Testis (tissue), 2 donors: ENCODE results near the gene GMPS.

Experiments used
- POLR2A ChIP-seq: fragments of 450-650 bp; IDR thresholded peaks from one replicate; pipeline ENCODE4 v1.6.1; 2017; ENCODE audit warnings: antibody characterized with exemption, mild to moderate bottlenecking, moderate library complexity
- TF ChIP-seq, protein P1 (sequence below), 3 experiments: fragments of 450-650 bp in 2 of 3; fragments of 200-600 bp in 1 of 3; sonication (generic) in 1 of 3; IDR thresholded peaks; one replicate each; pipeline ENCODE4 v1.5.1; 2016 to 2019; ENCODE audit warnings: antibody characterized with exemption in 3 of 3, mild to moderate bottlenecking in 2 of 3, moderate library complexity in 1 of 3

DNA sequence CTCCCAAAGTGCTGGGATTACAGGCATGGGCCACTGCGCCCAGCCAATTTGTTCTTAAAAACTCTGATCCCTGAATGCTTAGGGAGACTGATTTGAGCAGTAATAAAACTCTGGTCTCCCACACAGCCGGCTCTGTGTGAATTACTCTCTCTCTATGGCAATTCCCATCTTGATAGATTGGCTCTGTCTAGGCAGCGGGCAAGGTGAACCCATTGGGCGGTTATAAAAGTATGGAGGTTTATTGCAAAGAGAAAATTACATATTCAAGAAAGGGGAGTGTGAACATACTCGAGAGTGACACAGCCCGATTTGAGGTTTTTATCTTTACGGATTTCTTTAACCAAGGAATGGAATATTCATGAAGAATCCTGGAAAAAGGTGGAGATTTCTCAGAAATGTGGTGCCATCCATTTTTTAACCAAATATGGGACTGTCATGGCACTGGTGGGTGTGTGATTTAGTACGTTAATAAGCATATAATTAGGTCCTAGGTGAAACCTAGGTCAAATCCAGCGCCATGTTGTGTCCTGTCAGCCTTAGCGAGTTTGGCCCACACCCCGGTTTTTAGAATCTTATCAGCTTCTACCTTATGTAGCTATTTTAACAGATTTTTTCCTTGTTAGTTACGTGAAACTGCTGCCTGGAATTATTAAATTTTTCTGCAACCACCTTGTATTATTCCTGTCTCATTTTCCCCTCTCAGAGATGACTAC lies 7.2 kb upstream of the GMPS start:
- TF ChIP-seq, protein P1, sequence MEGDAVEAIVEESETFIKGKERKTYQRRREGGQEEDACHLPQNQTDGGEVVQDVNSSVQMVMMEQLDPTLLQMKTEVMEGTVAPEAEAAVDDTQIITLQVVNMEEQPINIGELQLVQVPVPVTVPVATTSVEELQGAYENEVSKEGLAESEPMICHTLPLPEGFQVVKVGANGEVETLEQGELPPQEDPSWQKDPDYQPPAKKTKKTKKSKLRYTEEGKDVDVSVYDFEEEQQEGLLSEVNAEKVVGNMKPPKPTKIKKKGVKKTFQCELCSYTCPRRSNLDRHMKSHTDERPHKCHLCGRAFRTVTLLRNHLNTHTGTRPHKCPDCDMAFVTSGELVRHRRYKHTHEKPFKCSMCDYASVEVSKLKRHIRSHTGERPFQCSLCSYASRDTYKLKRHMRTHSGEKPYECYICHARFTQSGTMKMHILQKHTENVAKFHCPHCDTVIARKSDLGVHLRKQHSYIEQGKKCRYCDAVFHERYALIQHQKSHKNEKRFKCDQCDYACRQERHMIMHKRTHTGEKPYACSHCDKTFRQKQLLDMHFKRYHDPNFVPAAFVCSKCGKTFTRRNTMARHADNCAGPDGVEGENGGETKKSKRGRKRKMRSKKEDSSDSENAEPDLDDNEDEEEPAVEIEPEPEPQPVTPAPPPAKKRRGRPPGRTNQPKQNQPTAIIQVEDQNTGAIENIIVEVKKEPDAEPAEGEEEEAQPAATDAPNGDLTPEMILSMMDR (IDR thresholded peaks at IDR 0.05): no peak
- no peak for TF ChIP-seq POLR2A
